Measurements from ENCODE around the gene TBCK. TPM values are rescaled to one million over a fixed set of nuclear protein-coding genes. Genes with fewer than 3 reads are reported as not detected.

The TBCK gene
- total and polyA plus RNA-seq, 2 donors (not counting 1 experiment from before 2014, with no cell fraction given), result 17.5 to 86.1 TPM

GRCh38 chr4:106306561-106306960 lies 9.4 kb downstream of the TBCK start:
- Histone ChIP-seq H3K4me2 (replicated peaks; ENCODE audit: low read depth, low read length, poor library complexity, severe bottlenecking) (no peak overlapping the region), H3K4me3 (ENCODE audit: control extremely low read depth in 1 of 5, extremely low read depth in 1 of 5, insufficient read depth in 1 of 5, low read depth in 2 of 5, low read length in 4 of 5) (no peak overlapping the region), H2AFZ (ENCODE audit: insufficient read depth, low read depth, low read length, poor library complexity, severe bottlenecking) (no peak overlapping the region), H3K79me2 (ENCODE audit: control insufficient read depth, insufficient read depth, low read length) (peaks cover 66% of the 10 kb centered on the region), H3K9me3 (ENCODE audit: control extremely low read depth in 1 of 3, control insufficient read depth in 2 of 3, insufficient read depth in 1 of 3, low read length in 2 of 3) (no peaks in the 10 kb centered on the region), H3K36me3 (replicated peaks in 1 of 2; ENCODE audit: control extremely low read depth in 1 of 2, control insufficient read depth in 1 of 2, extremely low read depth in 1 of 2, insufficient read depth in 2 of 2, low read length in 1 of 2) (peaks cover 5% of the 10 kb centered on the region in 2 experiments), H3K27ac (ENCODE audit: low read length in 2 of 2) (no peak overlapping the region), H3K27me3 (replicated peaks in 1 of 4; ENCODE audit: control extremely low read depth in 1 of 4, control insufficient read depth in 3 of 4, insufficient read depth in 4 of 4, low read length in 3 of 4) (no peaks in the 10 kb centered on the region), H3K4me1 (ENCODE audit: control insufficient read depth in 2 of 2, insufficient read depth in 2 of 2, low read length in 2 of 2) (no peaks in the 10 kb centered on the region), H4K20me1 (ENCODE audit: control insufficient read depth, insufficient read depth, low read length, poor library complexity, severe bottlenecking) (peaks cover 18% of the 10 kb centered on the region), H3K9ac (ENCODE audit: low read length) (no peak overlapping the region)
- H3K9me3 Mint-ChIP-seq (ENCODE audit: insufficient read depth), result no peaks in the 10 kb centered on the region
- CTCF ChIA-PET, result no interaction called here
- no peaks in the 10 kb centered on the region for H3K27me3 Mint-ChIP-seq
- POLR2A ChIA-PET, result no interaction called here
- intact Hi-C loops (cut with micrococcal nuclease), result no loop called here
- no peak for DNase-seq
- H3K4me3 Mint-ChIP-seq, result no peak overlapping the region
- no peak for ATAC-seq (ENCODE audit: low read depth)
- TF ChIP-seq CTCF (IDR thresholded peaks at IDR 0.05), result no peak
- H3K4me1 Mint-ChIP-seq, result peaks cover 4% of the 10 kb centered on the region
- no peak overlapping the region for H3K27ac Mint-ChIP-seq

GRCh38 chr4:106305435-106306055 lies 10.5 kb downstream of the TBCK start:
- Mint-ChIP-seq H3K4me3 (no peak overlapping the region), H3K27ac (no peak overlapping the region), H3K9me3 (ENCODE audit: insufficient read depth) (no peaks in the 10 kb centered on the region), H3K4me1 (peaks cover 4% of the 10 kb centered on the region), H3K27me3 (no peaks in the 10 kb centered on the region)
- CTCF ChIA-PET, result interaction anchor here (1.1 kb wide), 1 partner anchor 10 kb away, joined by 4 read pairs; the partner anchor contains the start of gene TBCK
- Histone ChIP-seq H3K27me3 (replicated peaks in 1 of 4; ENCODE audit: control extremely low read depth in 1 of 4, control insufficient read depth in 3 of 4, insufficient read depth in 4 of 4, low read length in 3 of 4) (no peaks in the 10 kb centered on the region), H3K27ac (ENCODE audit: low read length in 2 of 2) (no peak overlapping the region), H3K4me1 (ENCODE audit: control insufficient read depth in 2 of 2, insufficient read depth in 2 of 2, low read length in 2 of 2) (no peaks in the 10 kb centered on the region), H4K20me1 (ENCODE audit: control insufficient read depth, insufficient read depth, low read length, poor library complexity, severe bottlenecking) (peaks cover 18% of the 10 kb centered on the region), H3K4me3 (ENCODE audit: control extremely low read depth in 1 of 5, extremely low read depth in 1 of 5, insufficient read depth in 1 of 5, low read depth in 2 of 5, low read length in 4 of 5) (no peak overlapping the region), H3K4me2 (replicated peaks; ENCODE audit: low read depth, low read length, poor library complexity, severe bottlenecking) (no peak overlapping the region), H2AFZ (ENCODE audit: insufficient read depth, low read depth, low read length, poor library complexity, severe bottlenecking) (no peak overlapping the region), H3K9ac (ENCODE audit: low read length) (no peak overlapping the region), H3K36me3 (replicated peaks in 1 of 2; ENCODE audit: control extremely low read depth in 1 of 2, control insufficient read depth in 1 of 2, extremely low read depth in 1 of 2, insufficient read depth in 2 of 2, low read length in 1 of 2) (peaks cover 5% of the 10 kb centered on the region in 2 experiments), H3K79me2 (ENCODE audit: control insufficient read depth, insufficient read depth, low read length) (peaks cover 62% of the 10 kb centered on the region), H3K9me3 (ENCODE audit: control extremely low read depth in 1 of 3, control insufficient read depth in 2 of 3, insufficient read depth in 1 of 3, low read length in 2 of 3) (no peaks in the 10 kb centered on the region)
- POLR2A ChIA-PET, result no interaction called here
- 100% methylated on average over 2 of the region's 4 CpGs for WGBS (ENCODE audit: insufficient coverage)
- intact Hi-C loops (cut with micrococcal nuclease), result no loop called here
- ATAC-seq (ENCODE audit: low read depth) (no peak), DNase-seq (no peak)
- TF ChIP-seq CTCF (IDR thresholded peaks at IDR 0.05) (no peak), EZH2 (IDR thresholded peaks at IDR 0.05; ENCODE audit: borderline replicate concordance, insufficient read depth, low read depth, low read length, poor library complexity, severe bottlenecking) (no peak)

Data from B cell (primary cell).